SU-DHL-6 (cell line): Measurements from ENCODE around the gene FER1L5.

Experiments used
- CTCF ChIP-seq: fragments of 200-600 bp; sonication (generic); IDR thresholded peaks from one replicate; pipeline ENCODE4 v1.5.1; 2017; ENCODE audit warnings: antibody characterized with exemption, mild to moderate bottlenecking, low read length, moderate library complexity; ENCODE audit not compliant: insufficient read depth, poor library complexity, severe bottlenecking
- EZH2phosphoT487 ChIP-seq: fragments of 200-600 bp; sonication (generic), shearing (Covaris generic); conservative IDR thresholded peaks from 2 replicates; pipeline ENCODE4 v1.6.1; 2018; ENCODE audit warnings: mild to moderate bottlenecking, antibody characterized with exemption, low read length, moderate library complexity, mixed read lengths

GRCh38 chr2:96684883-96685576, 42.5 kb downstream of the FER1L5 start:
- TF ChIP-seq EZH2phosphoT487 = no peak
- no peak for TF ChIP-seq CTCF
